Esophagus muscularis mucosa (tissue), 4 donors: ENCODE results near the gene PSME1. TPM values are rescaled to one million over a fixed set of nuclear protein-coding genes. Genes with fewer than 3 reads are reported as not detected.
A peak's percentile ranks its signal among the peaks of the same experiment; 100 is the strongest.

Experiments
- DNase-seq: peaks from one replicate; pipeline ENCODE4 v3.0.0-alpha.2; 2017; ENCODE audit errors: extremely low spot score
- H3K27ac ChIP-seq, 4 donors: fragments of 200-600 bp; sonication (generic); replicated peaks in 1 of 4; 1 replicate in 3 of 4; 2 replicates in 1 of 4; pipeline ENCODE4 v1.5.1; 2016 to 2019; ENCODE audit warnings: mild to moderate bottlenecking in 1 of 4
- H3K27me3 ChIP-seq, 4 donors: fragments of 200-600 bp; sonication (generic); one replicate each; pipeline versions ENCODE4 v1.5.1 to v1.6.0; 2016 to 2019
- H3K36me3 ChIP-seq, 4 donors: fragments of 200-600 bp; sonication (generic); one replicate each; pipeline ENCODE4 v1.5.1; 2016 to 2019
- H3K4me1 ChIP-seq, 4 donors: fragments of 200-600 bp; sonication (generic); one replicate each; pipeline ENCODE4 v1.5.1; 2016 to 2019
- H3K4me3 ChIP-seq, 4 donors: fragments of 200-600 bp; sonication (generic); 1 replicate in 2 of 4; 2 replicates in 2 of 4; pipeline ENCODE4 v1.5.1; 2016 to 2019; ENCODE audit warnings: mild to moderate bottlenecking in 4 of 4, moderate library complexity in 1 of 4
- H3K9me3 ChIP-seq, 4 donors: fragments of 200-600 bp; sonication (generic); 1 replicate in 3 of 4; 2 replicates in 1 of 4; pipeline ENCODE4 v1.5.1; 2016 to 2019
- CTCF ChIP-seq, 3 experiments: fragments of 200-600 bp in 2 of 3; fragments of 450-650 bp in 1 of 3; sonication (generic) in 2 of 3; IDR thresholded peaks; one replicate each; pipeline ENCODE4 v1.5.1; 2017 to 2019; ENCODE audit warnings: antibody characterized with exemption in 3 of 3, mild to moderate bottlenecking in 2 of 3, moderate library complexity in 1 of 3
- EP300 ChIP-seq: sonication (generic); formaldehyde crosslinking; IDR thresholded peaks from one replicate; pipeline ENCODE4 v1.6.1; 2017; ENCODE audit warnings: antibody characterized with exemption
- POLR2A ChIP-seq: fragments of 450-650 bp; IDR thresholded peaks from one replicate; pipeline ENCODE4 v1.6.1; 2017; ENCODE audit warnings: antibody characterized with exemption, moderate library complexity, mild to moderate bottlenecking, low read depth
- POLR2AphosphoS5 ChIP-seq, 2 donors: sonication (generic); formaldehyde crosslinking; IDR thresholded peaks; one replicate each; pipeline ENCODE4 v1.6.1; 2017; ENCODE audit warnings: antibody characterized with exemption in 2 of 2
- WGBS: methylation state at CpG from one replicate; pipeline ENCODE4 v1.1.5; 2018; 5-methylcytosine and 5-hydroxymethylcytosine counted together
- intact Hi-C: fragments of 100-400 bp; cut with DNase I; formaldehyde crosslinking; loops from one replicate; pipeline ENCODE4 v1.15.1; 2023
- total RNA-seq, 4 donors: library from RNA; depleted of rRNA; stranded (reverse); fragments of >200 nt; gene quantifications; one replicate each; pipeline versions ENCODE4 v1.1.0 to v1.2.1, GENCODE V29; 2016

PSME1 gene
- total RNA-seq, 4 donors from 2014 or later = 129 to 158 (median 143) TPM

- H3K27me3 ChIP-seq = no peaks in the 10 kb centered on the region
- TF ChIP-seq CTCF (IDR thresholded peaks at IDR 0.05) (peak in 2 of 3 experiments; percentile 94 to 95), POLR2AphosphoS5 (IDR thresholded peaks at IDR 0.05) (peak; percentile 90 to 98), POLR2A (no peak)
- H3K4me1 ChIP-seq = peaks cover 27 to 48% (median 39%) of the 10 kb centered on the region in 4 donors
- intact Hi-C loops = loop anchor here (5.0 kb wide), 1 partner anchor 54 kb away; no protein-coding TSS in a partner anchor
- DNase-seq = peak; percentile 99
- peak within 1 kb of the TSS; percentile 66 to 73 (median 69) for H3K4me3 ChIP-seq
- H3K36me3 ChIP-seq = peaks cover 64 to 77% (median 72%) of the 10 kb centered on the region in 4 donors
- H3K27ac ChIP-seq = peak within 1 kb of the TSS; percentile 88 to 92 (median 90)
- H3K9me3 ChIP-seq = no peaks in the 10 kb centered on the region
- WGBS = 0% methylated on average over 12 of the region's 12 CpGs
Measured at GRCh38 chr14:24160850-24161804, 25.1 kb downstream of the PSME1 start, which contains the start of gene IRF9. IRF9 (plus strand) TSS chr14:24161265; CDS start chr14:24162145, 880 bp downstream.

- DNase-seq = no peak
- TF ChIP-seq POLR2A (no peak), CTCF (IDR thresholded peaks at IDR 0.05) (no peak), EP300 (no peak), POLR2AphosphoS5 (IDR thresholded peaks at IDR 0.05) (no peak)
- Histone ChIP-seq H3K27ac (peak overlapping the region; percentile 88 to 92 (median 90)), H3K27me3 (no peaks in the 10 kb centered on the region), H3K4me3 (peak overlapping the region; percentile 66 to 73 (median 69)), H3K4me1 (peaks cover 27 to 48% (median 39%) of the 10 kb centered on the region in 4 donors), H3K9me3 (no peaks in the 10 kb centered on the region), H3K36me3 (peaks cover 64 to 77% (median 72%) of the 10 kb centered on the region in 4 donors)
- WGBS = no CpG with 5 or more reads among the region's 8 CpGs
- intact Hi-C loops = loop anchor here (5.0 kb wide), 1 partner anchor 55 kb away; no protein-coding TSS in a partner anchor
Measured at GRCh38 chr14:24162093-24162492, 26.1 kb downstream of the PSME1 start.

- Histone ChIP-seq H3K27ac (no peak overlapping the region), H3K27me3 (no peaks in the 10 kb centered on the region), H3K4me1 (peaks cover 27 to 48% (median 39%) of the 10 kb centered on the region in 4 donors), H3K36me3 (peaks cover 52 to 81% (median 72%) of the 10 kb centered on the region in 4 donors), H3K9me3 (no peaks in the 10 kb centered on the region), H3K4me3 (no peak overlapping the region)
- DNase-seq = no peak
- intact Hi-C loops = loop anchor here (5.0 kb wide), 1 partner anchor 57 kb away; no protein-coding TSS in a partner anchor
- TF ChIP-seq EP300 = no peak
- TF ChIP-seq POLR2A = no peak
- TF ChIP-seq CTCF (IDR thresholded peaks at IDR 0.05) = no peak
- no peak for TF ChIP-seq POLR2AphosphoS5 (IDR thresholded peaks at IDR 0.05)
- 95% methylated on average over 9 of the region's 14 CpGs for WGBS
Measured at GRCh38 chr14:24164518-24164991, 28.6 kb downstream of the PSME1 start.

GRCh38 chr14:24165785-24166184, 29.8 kb downstream of the PSME1 start:
- Histone ChIP-seq H3K4me1 (peaks cover 20 to 43% (median 33%) of the 10 kb centered on the region in 4 donors), H3K27ac (no peak overlapping the region), H3K36me3 (peaks cover 53 to 73% (median 63%) of the 10 kb centered on the region in 4 donors), H3K9me3 (no peaks in the 10 kb centered on the region), H3K4me3 (no peak overlapping the region), H3K27me3 (no peaks in the 10 kb centered on the region)
- no peak for DNase-seq
- intact Hi-C loops = no loop called here
- TF ChIP-seq EP300 (no peak), POLR2AphosphoS5 (IDR thresholded peaks at IDR 0.05) (no peak), POLR2A (no peak)
- 95% methylated on average over 5 of the region's 5 CpGs for WGBS
